Fibroblast of lung (primary cell): Measurements from ENCODE around the gene TRPM3.

ENCODE experiments used
- EZH2 ChIP-seq: IDR thresholded peaks from 2 replicates; pipeline ENCODE4 v1.5.1; 2012; ENCODE audit warnings: low read length, control low read depth, mild to moderate bottlenecking; ENCODE audit errors: missing control alignments
- TF ChIP-seq, protein P1 (sequence below), 2 donors: IDR thresholded peaks in 1 of 2; conservative IDR thresholded peaks in 1 of 2; 1 replicate in 1 of 2; 2 replicates in 1 of 2; pipeline ENCODE4 v1.5.1; 2011 to 2012; ENCODE audit warnings: low read length in 2 of 2, control low read depth in 1 of 2, inconsistent platforms in 1 of 2, low read depth in 1 of 2, mild to moderate bottlenecking in 1 of 2

DNA sequence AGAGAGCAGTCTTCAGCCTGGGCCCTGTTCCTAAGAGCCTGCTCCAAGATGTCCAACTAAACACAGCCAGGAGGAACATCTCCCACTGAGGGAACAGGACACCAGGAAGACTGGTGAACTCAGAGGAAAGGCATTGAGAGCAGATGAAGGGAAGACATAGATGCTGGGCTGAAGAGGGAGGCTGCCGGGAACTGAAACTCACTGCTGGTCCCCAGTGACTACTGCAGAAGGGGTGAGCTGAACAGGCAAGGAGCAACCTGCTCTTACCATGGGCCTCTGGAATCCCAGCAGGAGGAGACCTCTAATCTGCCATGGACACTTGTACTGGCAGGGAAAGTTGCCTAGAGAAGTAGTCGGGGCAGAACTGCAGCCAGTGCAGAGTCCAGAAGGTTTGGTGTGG, 95.7 kb downstream of the TRPM3 start:
- TF ChIP-seq, protein P1, sequence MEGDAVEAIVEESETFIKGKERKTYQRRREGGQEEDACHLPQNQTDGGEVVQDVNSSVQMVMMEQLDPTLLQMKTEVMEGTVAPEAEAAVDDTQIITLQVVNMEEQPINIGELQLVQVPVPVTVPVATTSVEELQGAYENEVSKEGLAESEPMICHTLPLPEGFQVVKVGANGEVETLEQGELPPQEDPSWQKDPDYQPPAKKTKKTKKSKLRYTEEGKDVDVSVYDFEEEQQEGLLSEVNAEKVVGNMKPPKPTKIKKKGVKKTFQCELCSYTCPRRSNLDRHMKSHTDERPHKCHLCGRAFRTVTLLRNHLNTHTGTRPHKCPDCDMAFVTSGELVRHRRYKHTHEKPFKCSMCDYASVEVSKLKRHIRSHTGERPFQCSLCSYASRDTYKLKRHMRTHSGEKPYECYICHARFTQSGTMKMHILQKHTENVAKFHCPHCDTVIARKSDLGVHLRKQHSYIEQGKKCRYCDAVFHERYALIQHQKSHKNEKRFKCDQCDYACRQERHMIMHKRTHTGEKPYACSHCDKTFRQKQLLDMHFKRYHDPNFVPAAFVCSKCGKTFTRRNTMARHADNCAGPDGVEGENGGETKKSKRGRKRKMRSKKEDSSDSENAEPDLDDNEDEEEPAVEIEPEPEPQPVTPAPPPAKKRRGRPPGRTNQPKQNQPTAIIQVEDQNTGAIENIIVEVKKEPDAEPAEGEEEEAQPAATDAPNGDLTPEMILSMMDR (conservative IDR thresholded peaks at IDR 0.05 in 1 of 2, IDR thresholded peaks at IDR 0.05 in 1 of 2; ENCODE audit: low read depth in 1 of 2, low read length in 2 of 2), result no peak
- no peak for TF ChIP-seq EZH2
